Stimulated activated CD8-positive, alpha-beta memory T cell treated with anti-CD3 and anti-CD28 coated beads, Interleukin-4, amount 100 ng/mL, for 24 hours (primary cell): ENCODE measurements around the gene CLASP1.
"Not testable (repeated sequence)": the region's sequence is repeated elsewhere in the genome, so short reads cannot be mapped to it uniquely, and the experiment has no call there.

Experiments
- DNase-seq: peaks from one replicate; pipeline ENCODE4 v3.0.0-alpha.2; 2020; ENCODE audit warnings: low read depth

CLASP1 gene

GRCh38 chr2:121348128-121348740 is 301.0 kb downstream of the CLASP1 start:
- no peak for DNase-seq

- DNase-seq, result no peak
Observed at GRCh38 chr2:121346859-121347258, 302.4 kb downstream of the CLASP1 start.

GRCh38 chr2:121346407-121346806 is 302.9 kb downstream of the CLASP1 start:
- DNase-seq, result no peak

GRCh38 chr2:121345887-121346286 is 303.4 kb downstream of the CLASP1 start:
- no peak for DNase-seq

- DNase-seq, result no peak
Observed at GRCh38 chr2:121345101-121345500, 304.2 kb downstream of the CLASP1 start.

GRCh38 chr2:121343828-121344399 is 305.3 kb downstream of the CLASP1 start:
- not testable (repeated sequence) for DNase-seq

GRCh38 chr2:121343191-121343590 is 306.1 kb downstream of the CLASP1 start:
- no peak for DNase-seq

GRCh38 chr2:121342751-121343150 is 306.5 kb downstream of the CLASP1 start:
- DNase-seq, result no peak

- no peak for DNase-seq
Observed at GRCh38 chr2:121340926-121341325, 308.3 kb downstream of the CLASP1 start.

- no peak for DNase-seq
Observed at GRCh38 chr2:121338281-121338680, 311.0 kb downstream of the CLASP1 start.

GRCh38 chr2:121336528-121337294 is 312.6 kb downstream of the CLASP1 start:
- DNase-seq, result no peak

- no peak for DNase-seq
Observed at GRCh38 chr2:121335294-121336290, 313.7 kb downstream of the CLASP1 start.

- no peak for DNase-seq
Observed at GRCh38 chr2:121334581-121335293, 314.5 kb downstream of the CLASP1 start.

- no peak for DNase-seq
Observed at GRCh38 chr2:121333834-121334558, 315.3 kb downstream of the CLASP1 start.

- DNase-seq, result no peak
Observed at GRCh38 chr2:121333231-121333630, 316.0 kb downstream of the CLASP1 start.

- DNase-seq, result not testable (repeated sequence)
Observed at GRCh38 chr2:121331324-121331723, 317.9 kb downstream of the CLASP1 start.

GRCh38 chr2:121330921-121331320 is 318.3 kb downstream of the CLASP1 start:
- no peak for DNase-seq

- DNase-seq, result no peak
Observed at GRCh38 chr2:121329786-121330185, 319.5 kb downstream of the CLASP1 start.

GRCh38 chr2:121326628-121327027 is 322.6 kb downstream of the CLASP1 start:
- DNase-seq, result no peak

GRCh38 chr2:121324601-121325000 is 324.7 kb downstream of the CLASP1 start:
- DNase-seq, result no peak

GRCh38 chr2:121321476-121321875 is 327.8 kb downstream of the CLASP1 start:
- DNase-seq, result no peak
